Hepatocyte (in vitro differentiated cells): ENCODE data around the gene TXNDC16. TPM values are rescaled to one million over a fixed set of nuclear protein-coding genes. Genes with fewer than 3 reads are reported as not detected.

ENCODE experiments used
- DNase-seq: peaks from one replicate; pipeline ENCODE4 v3.0.0-alpha.2; 2016; ENCODE audit warnings: low spot score
- H2AFZ ChIP-seq: fragments of 200-600 bp; sonication (generic); 2 replicates; pipeline ENCODE4 v1.6.0; 2016; ENCODE audit warnings: antibody characterized with exemption, mild to moderate bottlenecking
- H3K27ac ChIP-seq: fragments of 200-600 bp; sonication (generic); 2 replicates; pipeline ENCODE4 v1.5.1; 2016; ENCODE audit warnings: mild to moderate bottlenecking
- H3K27me3 ChIP-seq: fragments of 200-600 bp; sonication (generic); 2 replicates; pipeline ENCODE4 v1.6.1; 2016
- H3K36me3 ChIP-seq: fragments of 200-600 bp; sonication (generic); replicated peaks from 2 replicates; pipeline ENCODE4 v1.5.1; 2016; ENCODE audit warnings: low read depth; ENCODE audit not compliant: insufficient read depth
- H3K4me1 ChIP-seq: fragments of 200-600 bp; sonication (generic); 2 replicates; pipeline ENCODE4 v1.5.1; 2016; ENCODE audit warnings: mild to moderate bottlenecking, moderate library complexity; ENCODE audit not compliant: insufficient read depth
- H3K4me2 ChIP-seq: fragments of 200-600 bp; sonication (generic); 2 replicates; pipeline ENCODE4 v1.6.0; 2016
- H3K4me3 ChIP-seq: fragments of 200-600 bp; sonication (generic); 2 replicates; pipeline ENCODE4 v1.5.1; 2016; ENCODE audit warnings: mild to moderate bottlenecking
- H3K79me2 ChIP-seq: fragments of 200-600 bp; sonication (generic); 2 replicates; pipeline ENCODE4 v1.6.0; 2017; ENCODE audit warnings: mild to moderate bottlenecking
- H3K9me2 ChIP-seq: fragments of 200-600 bp; sonication (generic); replicated peaks from 2 replicates; pipeline ENCODE4 v1.6.0; 2017; ENCODE audit warnings: mild to moderate bottlenecking; ENCODE audit not compliant: insufficient read depth
- H3K9me3 ChIP-seq: fragments of 200-600 bp; sonication (generic); 2 replicates; pipeline ENCODE4 v1.5.1; 2016; ENCODE audit warnings: low read depth, mild to moderate bottlenecking
- H4K20me1 ChIP-seq: fragments of 200-600 bp; sonication (generic); 2 replicates; pipeline ENCODE4 v1.6.0; 2016; ENCODE audit warnings: mild to moderate bottlenecking; ENCODE audit not compliant: insufficient read depth, poor library complexity, severe bottlenecking
- EZH2 ChIP-seq: fragments of 200-600 bp; sonication (generic); IDR thresholded peaks from 2 replicates; pipeline ENCODE4 v1.6.1; 2016; ENCODE audit warnings: antibody characterized with exemption, mild to moderate bottlenecking, borderline replicate concordance
- EZH2phosphoT487 ChIP-seq: fragments of 200-600 bp; sonication (generic); IDR thresholded peaks from one replicate; pipeline ENCODE4 v1.6.1; 2018; ENCODE audit warnings: antibody characterized with exemption, mild to moderate bottlenecking, low read depth, moderate library complexity; ENCODE audit not compliant: unreplicated experiment, severe bottlenecking
- WGBS: methylation state at CpG from one replicate; pipeline ENCODE4 v1.1.6; 2016; ENCODE audit warnings: low lambda C conversion rate; ENCODE audit errors: missing lambda C conversion rate; 5-methylcytosine and 5-hydroxymethylcytosine counted together
- polyA plus RNA-seq: library from polyadenylated mRNA; unstranded; fragments of >200 nt; fragmentation: Nextera tagmentation; extraction: Ambion mirVana; gene quantifications from 2 replicates; pipeline ENCODE4 v1.2.1, GENCODE V29; 2016
- total RNA-seq: library from RNA; depleted of rRNA; stranded (reverse); fragments of >200 nt; gene quantifications from 2 replicates; pipeline ENCODE4 v1.2.3, GENCODE V29; 2014
- TF ChIP-seq, protein P1 (sequence below): fragments of 200-600 bp; sonication (generic); IDR thresholded peaks from 2 replicates; pipeline ENCODE4 v1.5.1; 2016; ENCODE audit warnings: antibody characterized with exemption, mild to moderate bottlenecking; ENCODE audit not compliant: poor library complexity

Gene TXNDC16
- total and polyA plus RNA-seq, 2 experiments from 2014 or later, result 5.0 to 14.2 TPM

GRCh38 chr14:52402812-52403526, 149.3 kb downstream of the TXNDC16 start:
- Histone ChIP-seq H3K9me3 (no peaks in the 10 kb centered on the region), H3K27ac (no peak overlapping the region), H2AFZ (no peak overlapping the region), H3K4me3 (no peak overlapping the region), H3K27me3 (no peaks in the 10 kb centered on the region), H3K79me2 (no peaks in the 10 kb centered on the region), H3K4me1 (peaks cover 8% of the 10 kb centered on the region), H3K36me3 (no peaks in the 10 kb centered on the region), H3K4me2 (no peak overlapping the region), H3K9me2 (no peaks in the 10 kb centered on the region), H4K20me1 (no peaks in the 10 kb centered on the region)
- TF ChIP-seq EZH2 (no peak), EZH2phosphoT487 (no peak)
- TF ChIP-seq, protein P1, sequence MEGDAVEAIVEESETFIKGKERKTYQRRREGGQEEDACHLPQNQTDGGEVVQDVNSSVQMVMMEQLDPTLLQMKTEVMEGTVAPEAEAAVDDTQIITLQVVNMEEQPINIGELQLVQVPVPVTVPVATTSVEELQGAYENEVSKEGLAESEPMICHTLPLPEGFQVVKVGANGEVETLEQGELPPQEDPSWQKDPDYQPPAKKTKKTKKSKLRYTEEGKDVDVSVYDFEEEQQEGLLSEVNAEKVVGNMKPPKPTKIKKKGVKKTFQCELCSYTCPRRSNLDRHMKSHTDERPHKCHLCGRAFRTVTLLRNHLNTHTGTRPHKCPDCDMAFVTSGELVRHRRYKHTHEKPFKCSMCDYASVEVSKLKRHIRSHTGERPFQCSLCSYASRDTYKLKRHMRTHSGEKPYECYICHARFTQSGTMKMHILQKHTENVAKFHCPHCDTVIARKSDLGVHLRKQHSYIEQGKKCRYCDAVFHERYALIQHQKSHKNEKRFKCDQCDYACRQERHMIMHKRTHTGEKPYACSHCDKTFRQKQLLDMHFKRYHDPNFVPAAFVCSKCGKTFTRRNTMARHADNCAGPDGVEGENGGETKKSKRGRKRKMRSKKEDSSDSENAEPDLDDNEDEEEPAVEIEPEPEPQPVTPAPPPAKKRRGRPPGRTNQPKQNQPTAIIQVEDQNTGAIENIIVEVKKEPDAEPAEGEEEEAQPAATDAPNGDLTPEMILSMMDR, result no peak
- DNase-seq, result no peak
- 90% methylated on average over 4 of the region's 4 CpGs for WGBS

GRCh38 chr14:52400846-52401245, 151.5 kb downstream of the TXNDC16 start:
- peak overlapping the region; percentile 52 for H3K4me2 ChIP-seq
- no peaks in the 10 kb centered on the region for H3K27me3 ChIP-seq
- H3K9me3 ChIP-seq, result no peaks in the 10 kb centered on the region
- no peak overlapping the region for H3K4me3 ChIP-seq
- H3K9me2 ChIP-seq, result no peaks in the 10 kb centered on the region
- WGBS, result 93% methylated on average over 3 of the region's 3 CpGs
- peak overlapping the region; percentile 44 for H3K27ac ChIP-seq
- no peak for TF ChIP-seq EZH2phosphoT487
- TF ChIP-seq EZH2, result no peak
- TF ChIP-seq, protein P1, result no peak
- H2AFZ ChIP-seq, result no peak overlapping the region
- no peaks in the 10 kb centered on the region for H4K20me1 ChIP-seq
- H3K4me1 ChIP-seq, result peaks cover 8% of the 10 kb centered on the region
- H3K79me2 ChIP-seq, result no peaks in the 10 kb centered on the region
- no peak for DNase-seq
- H3K36me3 ChIP-seq, result no peaks in the 10 kb centered on the region

- H4K20me1 ChIP-seq, result no peaks in the 10 kb centered on the region
- no peaks in the 10 kb centered on the region for H3K27me3 ChIP-seq
- H3K9me3 ChIP-seq, result no peaks in the 10 kb centered on the region
- H3K4me2 ChIP-seq, result peak overlapping the region; percentile 52
- DNase-seq, result peak; percentile 62
- H3K4me3 ChIP-seq, result no peak overlapping the region
- no peaks in the 10 kb centered on the region for H3K79me2 ChIP-seq
- no peak for TF ChIP-seq EZH2phosphoT487
- TF ChIP-seq, protein P1, result peak; percentile 24
- WGBS, result 40% methylated on average over 8 of the region's 8 CpGs
- H3K27ac ChIP-seq, result peak overlapping the region; percentile 44
- no peak overlapping the region for H2AFZ ChIP-seq
- H3K36me3 ChIP-seq, result no peaks in the 10 kb centered on the region
- H3K9me2 ChIP-seq, result no peaks in the 10 kb centered on the region
- H3K4me1 ChIP-seq, result peaks cover 8% of the 10 kb centered on the region
These were observed 152.2 kb downstream of the TXNDC16 start for GRCh38 chr14:52399921-52400595.
